Measurements from ENCODE around the gene NOLC1. TPM values are rescaled to one million over a fixed set of nuclear protein-coding genes. Genes with fewer than 3 reads are reported as not detected.

NOLC1 gene
- total and polyA plus RNA-seq, 2 of the 13 experiments (the other 11 are each of a cell fraction or from before 2014, with no cell fraction given) = 50.6 to 81.0 TPM

- TF ChIP-seq ZIK1 (CRISPR knock-in tag; IDR thresholded peaks at IDR 0.05; ENCODE audit: borderline replicate concordance, low read depth) = no peak; the same call in 1 of the 2 replicates
- TF ChIP-seq TBX3 (IDR thresholded peaks at IDR 0.05; ENCODE audit: borderline replicate concordance) = no peak
- peak; percentile 96; the same call in 1 of the 2 replicates for TF ChIP-seq KLF12 (CRISPR knock-in tag; IDR thresholded peaks at IDR 0.05; ENCODE audit: borderline replicate concordance)
- TF ChIP-seq JUND (CRISPR knock-in tag; IDR thresholded peaks at IDR 0.05) = peak; percentile 32; the same call in 1 of the 2 replicates
- peak; percentile 16; the same call in 1 of the 2 replicates for TF ChIP-seq ZNF280B (CRISPR knock-in tag; IDR thresholded peaks at IDR 0.05; ENCODE audit: borderline replicate concordance)
- no peak for TF ChIP-seq ZNF562 (CRISPR knock-in tag; IDR thresholded peaks at IDR 0.05; ENCODE audit: borderline replicate concordance)
- TF ChIP-seq ZNF101 (CRISPR knock-in tag; IDR thresholded peaks at IDR 0.05; ENCODE audit: borderline replicate concordance, low read depth) = 0 out of 2 replicates have a peak, but pooled peaks have one; percentile 39
- TF ChIP-seq JDP2 (CRISPR knock-in tag; IDR thresholded peaks at IDR 0.05; ENCODE audit: borderline replicate concordance) = no peak
- TF ChIP-seq, protein P1, sequence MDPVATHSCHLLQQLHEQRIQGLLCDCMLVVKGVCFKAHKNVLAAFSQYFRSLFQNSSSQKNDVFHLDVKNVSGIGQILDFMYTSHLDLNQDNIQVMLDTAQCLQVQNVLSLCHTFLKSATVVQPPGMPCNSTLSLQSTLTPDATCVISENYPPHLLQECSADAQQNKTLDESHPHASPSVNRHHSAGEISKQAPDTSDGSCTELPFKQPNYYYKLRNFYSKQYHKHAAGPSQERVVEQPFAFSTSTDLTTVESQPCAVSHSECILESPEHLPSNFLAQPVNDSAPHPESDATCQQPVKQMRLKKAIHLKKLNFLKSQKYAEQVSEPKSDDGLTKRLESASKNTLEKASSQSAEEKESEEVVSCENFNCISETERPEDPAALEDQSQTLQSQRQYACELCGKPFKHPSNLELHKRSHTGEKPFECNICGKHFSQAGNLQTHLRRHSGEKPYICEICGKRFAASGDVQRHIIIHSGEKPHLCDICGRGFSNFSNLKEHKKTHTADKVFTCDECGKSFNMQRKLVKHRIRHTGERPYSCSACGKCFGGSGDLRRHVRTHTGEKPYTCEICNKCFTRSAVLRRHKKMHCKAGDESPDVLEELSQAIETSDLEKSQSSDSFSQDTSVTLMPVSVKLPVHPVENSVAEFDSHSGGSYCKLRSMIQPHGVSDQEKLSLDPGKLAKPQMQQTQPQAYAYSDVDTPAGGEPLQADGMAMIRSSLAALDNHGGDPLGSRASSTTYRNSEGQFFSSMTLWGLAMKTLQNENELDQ (CRISPR knock-in tag; IDR thresholded peaks at IDR 0.05; ENCODE audit: borderline replicate concordance) = no peak
- TF ChIP-seq, protein P2, sequence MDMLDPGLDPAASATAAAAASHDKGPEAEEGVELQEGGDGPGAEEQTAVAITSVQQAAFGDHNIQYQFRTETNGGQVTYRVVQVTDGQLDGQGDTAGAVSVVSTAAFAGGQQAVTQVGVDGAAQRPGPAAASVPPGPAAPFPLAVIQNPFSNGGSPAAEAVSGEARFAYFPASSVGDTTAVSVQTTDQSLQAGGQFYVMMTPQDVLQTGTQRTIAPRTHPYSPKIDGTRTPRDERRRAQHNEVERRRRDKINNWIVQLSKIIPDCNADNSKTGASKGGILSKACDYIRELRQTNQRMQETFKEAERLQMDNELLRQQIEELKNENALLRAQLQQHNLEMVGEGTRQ (IDR thresholded peaks at IDR 0.05; ENCODE audit: low read depth, low read length) = no peak
- TF ChIP-seq, protein P2 (CRISPR knock-in tag; IDR thresholded peaks at IDR 0.05; ENCODE audit: borderline replicate concordance) = no peak; the same call in 1 of the 2 replicates
- TF ChIP-seq, protein P3, sequence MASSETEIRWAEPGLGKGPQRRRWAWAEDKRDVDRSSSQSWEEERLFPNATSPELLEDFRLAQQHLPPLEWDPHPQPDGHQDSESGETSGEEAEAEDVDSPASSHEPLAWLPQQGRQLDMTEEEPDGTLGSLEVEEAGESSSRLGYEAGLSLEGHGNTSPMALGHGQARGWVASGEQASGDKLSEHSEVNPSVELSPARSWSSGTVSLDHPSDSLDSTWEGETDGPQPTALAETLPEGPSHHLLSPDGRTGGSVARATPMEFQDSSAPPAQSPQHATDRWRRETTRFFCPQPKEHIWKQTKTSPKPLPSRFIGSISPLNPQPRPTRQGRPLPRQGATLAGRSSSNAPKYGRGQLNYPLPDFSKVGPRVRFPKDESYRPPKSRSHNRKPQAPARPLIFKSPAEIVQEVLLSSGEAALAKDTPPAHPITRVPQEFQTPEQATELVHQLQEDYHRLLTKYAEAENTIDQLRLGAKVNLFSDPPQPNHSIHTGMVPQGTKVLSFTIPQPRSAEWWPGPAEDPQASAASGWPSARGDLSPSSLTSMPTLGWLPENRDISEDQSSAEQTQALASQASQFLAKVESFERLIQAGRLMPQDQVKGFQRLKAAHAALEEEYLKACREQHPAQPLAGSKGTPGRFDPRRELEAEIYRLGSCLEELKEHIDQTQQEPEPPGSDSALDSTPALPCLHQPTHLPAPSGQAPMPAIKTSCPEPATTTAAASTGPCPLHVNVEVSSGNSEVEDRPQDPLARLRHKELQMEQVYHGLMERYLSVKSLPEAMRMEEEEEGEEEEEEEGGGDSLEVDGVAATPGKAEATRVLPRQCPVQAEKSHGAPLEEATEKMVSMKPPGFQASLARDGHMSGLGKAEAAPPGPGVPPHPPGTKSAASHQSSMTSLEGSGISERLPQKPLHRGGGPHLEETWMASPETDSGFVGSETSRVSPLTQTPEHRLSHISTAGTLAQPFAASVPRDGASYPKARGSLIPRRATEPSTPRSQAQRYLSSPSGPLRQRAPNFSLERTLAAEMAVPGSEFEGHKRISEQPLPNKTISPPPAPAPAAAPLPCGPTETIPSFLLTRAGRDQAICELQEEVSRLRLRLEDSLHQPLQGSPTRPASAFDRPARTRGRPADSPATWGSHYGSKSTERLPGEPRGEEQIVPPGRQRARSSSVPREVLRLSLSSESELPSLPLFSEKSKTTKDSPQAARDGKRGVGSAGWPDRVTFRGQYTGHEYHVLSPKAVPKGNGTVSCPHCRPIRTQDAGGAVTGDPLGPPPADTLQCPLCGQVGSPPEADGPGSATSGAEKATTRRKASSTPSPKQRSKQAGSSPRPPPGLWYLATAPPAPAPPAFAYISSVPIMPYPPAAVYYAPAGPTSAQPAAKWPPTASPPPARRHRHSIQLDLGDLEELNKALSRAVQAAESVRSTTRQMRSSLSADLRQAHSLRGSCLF (CRISPR knock-in tag; IDR thresholded peaks at IDR 0.05; ENCODE audit: borderline replicate concordance) = no peak
These were observed at the start of gene NOLC1 (continued) for GRCh38 chr10:102151774-102152544.

Data from HepG2 (cell line).